Naive thymus-derived CD4-positive, alpha-beta T cell (primary cell): ENCODE measurements around the gene ZSCAN20. TPM values are rescaled to one million over a fixed set of nuclear protein-coding genes. Genes with fewer than 3 reads are reported as not detected.

Experiments
- ATAC-seq: fragments of 150-1000 bp; cut with Tn5 transposase; 2 replicates; pipeline ENCODE4 v1.10.0; 2021; ENCODE audit warnings: mild to moderate bottlenecking, moderate library complexity
- CTCF ChIA-PET: fragments of 350-600 bp; sonication (Branson Sonifier 250); formaldehyde crosslinking; loops from one replicate; lab custom pipeline; 2021; ENCODE audit warnings: antibody characterized with exemption; lab: Charles Lee
- POLR2A ChIA-PET: fragments of 350-600 bp; sonication (Branson Sonifier 250); formaldehyde crosslinking; loops from one replicate; lab custom pipeline; 2021; ENCODE audit warnings: antibody characterized with exemption, inconsistent platforms; lab: Charles Lee
- DNase-seq, 9 donors: peaks; one replicate each; pipeline versions ENCODE4 v3.0.0 to v3.0.0-alpha.2; 2020 to 2022; ENCODE audit warnings: mixed read lengths in 1 of 9
- H3K27ac ChIP-seq: one replicate; pipeline ENCODE4 v1.7.0; 2013; ENCODE audit warnings: mild to moderate bottlenecking, low read depth, low read length, moderate library complexity
- H3K27me3 ChIP-seq, 2 donors: one replicate each; pipeline ENCODE4 v1.7.0; 2013; ENCODE audit warnings: low read length in 2 of 2, mild to moderate bottlenecking in 2 of 2, moderate library complexity in 2 of 2; ENCODE audit not compliant: control insufficient read depth in 2 of 2, insufficient read depth in 2 of 2
- H3K36me3 ChIP-seq, 3 experiments: 1 replicate in 2 of 3; 2 replicates in 1 of 3; pipeline ENCODE4 v1.7.0; 2013; ENCODE audit warnings: low read length in 3 of 3, mild to moderate bottlenecking in 3 of 3, moderate library complexity in 1 of 3; ENCODE audit not compliant: insufficient read depth in 3 of 3, control insufficient read depth in 2 of 3
- H3K4me1 ChIP-seq, 2 donors: one replicate each; pipeline ENCODE4 v1.7.0; 2013; ENCODE audit warnings: low read length in 2 of 2, mild to moderate bottlenecking in 2 of 2, moderate library complexity in 1 of 2; ENCODE audit not compliant: control insufficient read depth in 2 of 2, insufficient read depth in 2 of 2
- H3K4me3 ChIP-seq: 2 replicates; pipeline ENCODE4 v1.7.0; 2013; ENCODE audit warnings: mild to moderate bottlenecking, low read length
- H3K9me3 ChIP-seq, 3 experiments: 1 replicate in 2 of 3; 2 replicates in 1 of 3; pipeline ENCODE4 v1.7.0; 2013; ENCODE audit warnings: low read length in 3 of 3; ENCODE audit not compliant: control insufficient read depth in 2 of 3
- H3K27ac Mint-ChIP-seq, 9 donors: one replicate each; pipeline ENCODE4 v1.8.0; 2020 to 2022; ENCODE audit warnings: mixed read lengths in 9 of 9, mild to moderate bottlenecking in 8 of 9, moderate library complexity in 5 of 9, inconsistent platforms in 2 of 9
- H3K27me3 Mint-ChIP-seq, 5 donors: one replicate each; pipeline ENCODE4 v1.8.0; 2021 to 2022; ENCODE audit warnings: mixed read lengths in 5 of 5, mild to moderate bottlenecking in 1 of 5
- H3K36me3 Mint-ChIP-seq, 5 donors: one replicate each; pipeline ENCODE4 v1.8.0; 2020 to 2022; ENCODE audit warnings: mixed read lengths in 5 of 5, mild to moderate bottlenecking in 3 of 5, inconsistent platforms in 1 of 5
- H3K4me1 Mint-ChIP-seq, 7 donors: one replicate each; pipeline ENCODE4 v1.8.0; 2020 to 2022; ENCODE audit warnings: mixed read lengths in 7 of 7, mild to moderate bottlenecking in 3 of 7, inconsistent platforms in 1 of 7
- H3K4me3 Mint-ChIP-seq, 10 donors: one replicate each; pipeline ENCODE4 v1.8.0; 2020 to 2022; ENCODE audit warnings: mild to moderate bottlenecking in 10 of 10, mixed read lengths in 10 of 10, moderate library complexity in 6 of 10, inconsistent platforms in 2 of 10
- H3K9me3 Mint-ChIP-seq, 11 donors: one replicate each; pipeline ENCODE4 v1.8.0; 2020 to 2022; ENCODE audit warnings: mixed read lengths in 11 of 11, mild to moderate bottlenecking in 4 of 11, inconsistent platforms in 1 of 11, moderate library complexity in 1 of 11
- intact Hi-C, 2 donors: fragments of 100-400 bp; cut with micrococcal nuclease; formaldehyde crosslinking; loops; one replicate each; pipeline ENCODE4 v1.15.1; 2023
- polyA plus RNA-seq, 2 donors: library from polyadenylated mRNA; unstranded; fragments of 300-500 nt; fragmentation: Illumina TruSeq; gene quantifications; one replicate each; pipeline ENCODE4 v1.2.3, GENCODE V29; 2021
- total RNA-seq, 6 experiments: library from RNA in 5 of 6; stranded (reverse) in 5 of 6; gene quantifications; 1 replicate in 5 of 6; 2 replicates in 1 of 6; pipeline ENCODE4 v1.2.3 and lab custom pipeline; 2021 to 2026

The ZSCAN20 gene
- total and polyA plus RNA-seq, 7 experiments from 2014 or later, result 0.77 to 3.0 (median 1.6) TPM

- ATAC-seq (no peak), DNase-seq (no peak)
- peak overlapping the region; percentile 47 for H3K4me3 ChIP-seq
- no peak overlapping the region for H3K27ac ChIP-seq
- ChIA-PET POLR2A (no interaction called here), CTCF (interaction anchor here (0.8 to 1.6 kb wide), 7 partner anchors 9 to 375 kb away, joined by 3 to 8 read pairs (median 4); no protein-coding TSS in a partner anchor)
- Mint-ChIP-seq H3K27me3 (no peaks in the 10 kb centered on the region), H3K4me3 (peak overlapping the region in 7 of 10 donors; percentile 41 to 98 (median 91)), H3K36me3 (no peaks in the 10 kb centered on the region), H3K4me1 (peaks cover 20 to 39% (median 30%) of the 10 kb centered on the region in 7 donors), H3K27ac (no peak overlapping the region), H3K9me3 (no peaks in the 10 kb centered on the region)
- H3K27me3 ChIP-seq, result no peaks in the 10 kb centered on the region
- intact Hi-C loops, result loop anchor here (5.0 kb wide), 4 partner anchors 104 to 344 kb away; no protein-coding TSS in a partner anchor
- no peaks in the 10 kb centered on the region for H3K36me3 ChIP-seq
- peaks cover 11 to 14% of the 10 kb centered on the region in 2 donors for H3K4me1 ChIP-seq
- H3K9me3 ChIP-seq, result no peaks in the 10 kb centered on the region
Measured at GRCh38 chr1:33471416-33471815, 1.0 kb upstream of the ZSCAN20 start.

DNA sequence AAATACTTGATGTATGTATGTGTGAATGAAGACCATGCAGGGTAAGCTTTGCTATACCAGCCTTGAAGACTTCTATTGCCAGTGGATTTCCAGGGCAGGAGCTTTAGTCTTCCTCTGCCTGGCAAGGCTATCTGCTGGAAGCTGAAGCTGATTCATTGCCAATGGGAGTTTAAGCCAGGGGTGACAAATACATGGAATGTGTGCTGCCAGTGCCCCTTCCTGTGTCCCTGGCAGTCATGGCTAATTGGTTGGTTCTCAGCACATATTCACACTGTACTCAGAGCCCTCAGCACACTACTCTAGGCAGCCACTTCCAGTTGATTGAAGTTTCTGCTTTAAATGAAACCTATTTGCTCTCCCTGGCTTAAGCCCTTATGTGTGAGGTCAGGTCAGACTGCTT lies 1.5 kb downstream of the ZSCAN20 start:
- Mint-ChIP-seq H3K36me3 (peaks cover 0 to 8% (median 1%) of the 10 kb centered on the region in 5 donors), H3K27me3 (no peaks in the 10 kb centered on the region), H3K27ac (peak overlapping the region in 6 of 9 donors; percentile 37 to 83 (median 54)), H3K9me3 (no peaks in the 10 kb centered on the region), H3K4me1 (peaks cover 24 to 39% (median 30%) of the 10 kb centered on the region in 7 donors), H3K4me3 (peak overlapping the region in 7 of 10 donors; percentile 35 to 94 (median 91))
- no peak overlapping the region for H3K27ac ChIP-seq
- POLR2A ChIA-PET, result no interaction called here
- no peak overlapping the region for H3K4me3 ChIP-seq
- H3K27me3 ChIP-seq, result no peaks in the 10 kb centered on the region
- H3K4me1 ChIP-seq, result peaks cover 11 to 14% of the 10 kb centered on the region in 2 donors
- ATAC-seq (no peak), DNase-seq (no peak)
- H3K36me3 ChIP-seq, result no peaks in the 10 kb centered on the region
- CTCF ChIA-PET, result no interaction called here
- H3K9me3 ChIP-seq, result no peaks in the 10 kb centered on the region
- intact Hi-C loops, result loop anchor here (5.0 kb wide), 4 partner anchors 107 to 347 kb away; no protein-coding TSS in a partner anchor

- no peak for DNase-seq
- H3K4me3 Mint-ChIP-seq, result no peak overlapping the region
- intact Hi-C loops, result no loop called here
- no peak overlapping the region for H3K27ac Mint-ChIP-seq
- Histone ChIP-seq H3K27ac (no peak overlapping the region), H3K36me3 (peaks cover 0 to 4% (median 0%) of the 10 kb centered on the region in 3 experiments), H3K4me3 (no peak overlapping the region), H3K9me3 (no peaks in the 10 kb centered on the region), H3K27me3 (no peaks in the 10 kb centered on the region), H3K4me1 (no peaks in the 10 kb centered on the region)
- no peaks in the 10 kb centered on the region for H3K9me3 Mint-ChIP-seq
- ChIA-PET POLR2A (no interaction called here), CTCF (no interaction called here)
- H3K27me3 Mint-ChIP-seq, result no peaks in the 10 kb centered on the region
- H3K36me3 Mint-ChIP-seq, result peaks cover 0 to 29% (median 1%) of the 10 kb centered on the region in 5 donors
- no peak for ATAC-seq
- H3K4me1 Mint-ChIP-seq, result peaks cover 7 to 17% (median 11%) of the 10 kb centered on the region in 7 donors
Measured at GRCh38 chr1:33477451-33477850, 5.0 kb downstream of the ZSCAN20 start.

- no peak overlapping the region for H3K27ac ChIP-seq
- H3K4me3 Mint-ChIP-seq, result no peak overlapping the region
- peaks cover 13 to 70% (median 36%) of the 10 kb centered on the region in 5 donors for H3K36me3 Mint-ChIP-seq
- ChIA-PET CTCF (interaction anchor here (1.4 kb wide), 1 partner anchor 11 kb away, joined by 4 read pairs; the partner anchor contains the start of gene ZSCAN20), POLR2A (interaction anchor here (0.5 kb wide), 1 partner anchor 225 kb away, joined by 3 read pairs; no protein-coding TSS in a partner anchor)
- intact Hi-C loops, result no loop called here
- no peak overlapping the region for H3K27ac Mint-ChIP-seq
- DNase-seq (no peak), ATAC-seq (no peak)
- H3K4me1 ChIP-seq, result no peaks in the 10 kb centered on the region
- H3K9me3 Mint-ChIP-seq, result peaks cover 0 to 21% (median 10%) of the 10 kb centered on the region in 11 donors
- H3K4me1 Mint-ChIP-seq, result peaks cover 0 to 5% (median 0%) of the 10 kb centered on the region in 7 donors
- H3K27me3 Mint-ChIP-seq, result no peaks in the 10 kb centered on the region
- no peaks in the 10 kb centered on the region for H3K27me3 ChIP-seq
- peaks cover 0 to 6% (median 0%) of the 10 kb centered on the region in 3 experiments for H3K9me3 ChIP-seq
- H3K4me3 ChIP-seq, result no peak overlapping the region
- H3K36me3 ChIP-seq, result peaks cover 0 to 7% (median 0%) of the 10 kb centered on the region in 3 experiments
Measured at GRCh38 chr1:33482412-33482811, 10.0 kb downstream of the ZSCAN20 start.

DNA sequence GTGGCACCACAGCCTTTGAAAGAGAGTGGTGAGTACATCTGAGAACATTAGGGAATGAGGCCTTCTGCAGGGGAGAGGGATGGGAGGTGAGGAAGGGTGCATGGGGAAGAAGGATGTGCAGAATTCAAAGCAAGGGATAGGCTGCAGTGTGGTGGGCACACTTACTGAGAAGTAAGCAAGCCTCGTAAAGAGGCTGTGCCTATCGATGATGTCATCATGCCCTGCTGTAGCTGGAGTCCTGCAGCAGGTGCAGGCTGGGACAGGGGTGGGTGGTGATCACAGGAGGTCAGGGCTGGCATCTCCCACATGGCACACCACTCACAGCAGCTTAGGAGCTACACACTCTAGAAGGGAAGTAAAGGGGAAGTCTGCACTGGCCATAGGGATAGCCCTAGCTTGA lies 16.2 kb downstream of the ZSCAN20 start:
- Histone ChIP-seq H3K36me3 (peaks cover 0 to 39% (median 0%) of the 10 kb centered on the region in 3 experiments), H3K27ac (no peak overlapping the region), H3K9me3 (peaks cover 0 to 12% (median 0%) of the 10 kb centered on the region in 3 experiments), H3K4me3 (no peak overlapping the region), H3K4me1 (no peaks in the 10 kb centered on the region), H3K27me3 (no peaks in the 10 kb centered on the region)
- ATAC-seq (no peak), DNase-seq (no peak)
- Mint-ChIP-seq H3K27me3 (no peaks in the 10 kb centered on the region), H3K4me1 (peaks cover 0 to 3% (median 0%) of the 10 kb centered on the region in 7 donors), H3K27ac (no peak overlapping the region), H3K4me3 (no peak overlapping the region), H3K9me3 (peaks cover 5 to 49% (median 18%) of the 10 kb centered on the region in 11 donors), H3K36me3 (peaks cover 38 to 84% (median 67%) of the 10 kb centered on the region in 5 donors)
- ChIA-PET CTCF (no interaction called here), POLR2A (no interaction called here)
- intact Hi-C loops, result no loop called here

- no peaks in the 10 kb centered on the region for H3K27me3 Mint-ChIP-seq
- ChIA-PET CTCF (interaction anchor here (0.6 kb wide), 1 partner anchor 197 kb away, joined by 5 read pairs; no protein-coding TSS in a partner anchor), POLR2A (no interaction called here)
- Histone ChIP-seq H3K9me3 (peaks cover 0 to 33% (median 13%) of the 10 kb centered on the region in 3 experiments), H3K36me3 (peaks cover 0 to 29% (median 0%) of the 10 kb centered on the region in 3 experiments), H3K4me1 (no peaks in the 10 kb centered on the region), H3K4me3 (no peak overlapping the region), H3K27me3 (no peaks in the 10 kb centered on the region), H3K27ac (no peak overlapping the region)
- DNase-seq (no peak), ATAC-seq (no peak)
- H3K27ac Mint-ChIP-seq, result no peak overlapping the region
- H3K36me3 Mint-ChIP-seq, result peaks cover 39 to 79% (median 64%) of the 10 kb centered on the region in 5 donors
- peaks cover 22 to 89% (median 41%) of the 10 kb centered on the region in 11 donors for H3K9me3 Mint-ChIP-seq
- intact Hi-C loops, result no loop called here
- H3K4me3 Mint-ChIP-seq, result no peak overlapping the region
- no peaks in the 10 kb centered on the region for H3K4me1 Mint-ChIP-seq
Measured at GRCh38 chr1:33494929-33495328, 22.5 kb downstream of the ZSCAN20 start.
